HepG2 (cell line): ENCODE measurements around the gene PEAK3.

Experiments used
- HDAC6 ChIP-seq: fragments of 200-600 bp; sonication (generic); IDR thresholded peaks from 2 replicates; pipeline ENCODE4 v1.7.0; 2017; ENCODE audit warnings: mild to moderate bottlenecking, antibody characterized with exemption, low read length, low read depth
- MAFK ChIP-seq, 2 experiments: IDR thresholded peaks in 1 of 2; conservative IDR thresholded peaks in 1 of 2; 2 replicates each; pipeline ENCODE4 v1.6.1; 2011; ENCODE audit warnings: improper control_type of control experiment in 2 of 2, low read length in 2 of 2
- TF ChIP-seq, protein P1 (sequence below): sonication (generic); formaldehyde crosslinking; IDR thresholded peaks from 2 replicates; pipeline ENCODE4 v1.5.0; 2020; ENCODE audit warnings: mild to moderate bottlenecking, missing genetic modification reagents, moderate library complexity

DNA sequence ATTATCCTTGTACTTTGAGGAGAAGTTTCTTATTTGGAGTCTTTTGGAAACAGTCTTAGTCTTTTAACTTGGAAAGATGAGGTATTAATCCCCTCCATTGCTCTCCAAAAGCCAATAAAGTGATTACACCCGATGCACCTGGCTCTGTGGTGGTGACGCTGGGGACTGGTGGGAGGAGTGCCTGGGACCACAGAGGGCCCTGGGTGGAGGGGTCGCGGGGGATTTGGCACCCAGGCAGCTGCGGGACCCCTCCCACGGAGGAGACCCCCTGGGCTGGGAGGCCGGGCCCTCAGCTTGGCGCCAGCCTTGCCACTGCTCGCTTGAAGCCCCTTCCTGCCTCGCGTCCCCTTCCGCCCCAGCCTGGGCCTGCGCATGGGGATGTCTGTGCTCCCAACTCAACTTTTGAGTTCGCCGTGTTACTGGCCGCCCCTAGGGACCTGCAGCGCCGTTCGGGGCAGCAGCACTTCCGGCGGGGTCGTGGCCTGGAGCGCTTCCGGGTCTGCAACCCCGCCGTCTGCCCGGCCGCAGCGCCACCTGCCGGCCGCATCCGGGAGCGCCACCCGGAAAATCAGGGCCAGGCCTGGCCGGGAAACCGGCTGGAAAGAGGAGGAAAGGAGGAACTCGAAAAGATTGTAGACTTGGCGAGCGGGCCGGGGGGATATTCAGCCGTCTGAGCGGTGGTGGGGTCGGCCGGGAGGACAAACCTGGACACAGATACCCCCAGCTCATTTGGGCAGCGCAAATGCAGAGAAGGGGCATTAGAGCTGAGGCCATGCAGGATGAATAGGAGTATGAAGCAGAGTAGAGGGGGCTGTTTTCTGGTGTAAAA lies 8.4 kb downstream of the PEAK3 start:
- TF ChIP-seq HDAC6, result no peak
- no peak for TF ChIP-seq MAFK (conservative IDR thresholded peaks at IDR 0.05 in 1 of 2, IDR thresholded peaks at IDR 0.05 in 1 of 2; ENCODE audit: low read length in 2 of 2)
- TF ChIP-seq, protein P1, sequence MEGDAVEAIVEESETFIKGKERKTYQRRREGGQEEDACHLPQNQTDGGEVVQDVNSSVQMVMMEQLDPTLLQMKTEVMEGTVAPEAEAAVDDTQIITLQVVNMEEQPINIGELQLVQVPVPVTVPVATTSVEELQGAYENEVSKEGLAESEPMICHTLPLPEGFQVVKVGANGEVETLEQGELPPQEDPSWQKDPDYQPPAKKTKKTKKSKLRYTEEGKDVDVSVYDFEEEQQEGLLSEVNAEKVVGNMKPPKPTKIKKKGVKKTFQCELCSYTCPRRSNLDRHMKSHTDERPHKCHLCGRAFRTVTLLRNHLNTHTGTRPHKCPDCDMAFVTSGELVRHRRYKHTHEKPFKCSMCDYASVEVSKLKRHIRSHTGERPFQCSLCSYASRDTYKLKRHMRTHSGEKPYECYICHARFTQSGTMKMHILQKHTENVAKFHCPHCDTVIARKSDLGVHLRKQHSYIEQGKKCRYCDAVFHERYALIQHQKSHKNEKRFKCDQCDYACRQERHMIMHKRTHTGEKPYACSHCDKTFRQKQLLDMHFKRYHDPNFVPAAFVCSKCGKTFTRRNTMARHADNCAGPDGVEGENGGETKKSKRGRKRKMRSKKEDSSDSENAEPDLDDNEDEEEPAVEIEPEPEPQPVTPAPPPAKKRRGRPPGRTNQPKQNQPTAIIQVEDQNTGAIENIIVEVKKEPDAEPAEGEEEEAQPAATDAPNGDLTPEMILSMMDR (CRISPR knock-in tag), result peak; percentile 96
